ELF-1 (cell line): ENCODE measurements around the gene QKI.
"Not testable (repeated sequence)": the region's sequence is repeated elsewhere in the genome, so short reads cannot be mapped to it uniquely, and the experiment has no call there.

ENCODE experiments used
- DNase-seq: peaks from one replicate; pipeline ENCODE4 v3.0.0-alpha.2; 2016; ENCODE audit warnings: low read depth, low spot score

Gene QKI

GRCh38 chr6:163438298-163438939 is 23.9 kb downstream of the QKI start:
- DNase-seq = no peak

- DNase-seq = no peak
Observed at GRCh38 chr6:163438940-163439335, 24.4 kb downstream of the QKI start.

DNA sequence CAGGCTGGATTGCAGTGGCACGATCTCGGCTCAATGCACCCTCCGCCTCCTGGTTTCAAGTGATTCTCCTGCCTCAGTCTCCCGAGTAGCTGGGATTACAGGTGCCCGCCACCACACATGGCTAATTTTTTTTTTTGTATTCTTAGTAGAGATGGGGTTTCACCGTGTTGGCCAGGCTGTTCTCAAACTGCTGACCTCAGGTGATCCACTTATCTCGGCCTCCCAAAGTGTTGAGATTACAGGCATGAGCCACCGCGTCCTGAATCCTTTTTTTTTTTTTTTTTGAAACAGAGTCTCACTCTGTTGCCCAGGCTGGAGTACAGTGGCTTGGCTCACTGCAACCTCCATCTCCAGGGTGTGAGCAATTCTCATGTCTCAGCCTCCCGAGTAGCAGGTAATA is 24.9 kb downstream of the QKI start:
- not testable (repeated sequence) for DNase-seq

GRCh38 chr6:163439997-163440396 is 25.5 kb downstream of the QKI start:
- no peak for DNase-seq

DNA sequence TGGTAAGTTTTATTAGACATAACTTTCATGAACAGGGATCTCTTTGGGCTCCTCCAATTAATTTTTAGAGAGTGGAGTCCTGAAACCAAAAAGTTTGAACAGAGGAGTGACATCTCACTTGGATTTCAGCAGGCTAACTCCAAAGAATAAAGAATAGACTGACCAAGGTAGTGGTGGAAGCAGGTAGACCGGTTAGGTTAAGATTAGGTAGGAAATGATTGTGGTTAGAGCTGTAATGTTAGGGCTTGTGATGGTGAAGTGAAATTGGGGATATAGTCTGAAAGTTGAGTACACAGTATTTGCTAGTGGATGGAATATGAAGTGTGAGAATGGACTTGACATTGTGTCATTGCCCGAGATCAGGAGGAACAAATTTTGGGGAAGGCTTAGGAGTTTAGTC is 27.8 kb downstream of the QKI start:
- no peak for DNase-seq

DNA sequence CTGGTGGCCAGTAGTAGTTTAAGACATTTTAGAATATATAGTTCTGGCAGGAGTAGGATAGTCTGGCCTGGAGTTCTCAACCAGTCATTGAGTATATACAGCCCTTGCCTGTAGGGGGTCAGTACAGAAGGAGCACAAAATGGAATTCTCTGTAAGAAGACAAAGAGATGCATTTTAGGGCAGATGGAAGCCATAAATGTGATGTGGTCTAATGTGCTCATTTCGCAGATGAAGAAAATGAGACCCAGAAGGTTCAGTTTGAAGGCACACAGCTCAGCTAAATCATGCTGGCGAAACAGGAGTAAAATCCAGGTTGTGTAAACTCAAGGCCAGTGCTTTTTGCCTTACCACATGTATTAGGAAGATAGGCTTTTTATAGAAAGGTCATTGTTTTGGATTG is 29.6 kb downstream of the QKI start:
- no peak for DNase-seq

- no peak for DNase-seq
Observed at GRCh38 chr6:163446549-163446948, 32.0 kb downstream of the QKI start.

DNA sequence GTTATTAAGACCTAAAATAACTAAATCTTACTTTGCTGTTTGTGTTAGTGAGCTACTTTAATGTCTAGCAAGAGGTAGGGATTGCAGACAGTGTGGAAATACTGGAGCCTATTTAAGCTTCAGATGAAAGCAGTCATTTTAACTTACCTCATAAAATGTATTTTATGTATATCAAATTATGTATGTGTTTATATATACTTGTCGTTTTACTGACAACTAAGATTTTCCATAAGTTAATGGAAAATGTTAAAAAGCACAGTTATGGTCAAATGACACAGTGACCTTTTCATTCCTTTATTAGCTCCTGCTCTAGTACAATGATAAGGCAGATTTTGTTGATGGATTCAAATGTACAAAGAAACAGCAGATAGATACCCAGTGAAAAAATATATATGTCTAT is 34.6 kb downstream of the QKI start:
- DNase-seq = no peak

DNA sequence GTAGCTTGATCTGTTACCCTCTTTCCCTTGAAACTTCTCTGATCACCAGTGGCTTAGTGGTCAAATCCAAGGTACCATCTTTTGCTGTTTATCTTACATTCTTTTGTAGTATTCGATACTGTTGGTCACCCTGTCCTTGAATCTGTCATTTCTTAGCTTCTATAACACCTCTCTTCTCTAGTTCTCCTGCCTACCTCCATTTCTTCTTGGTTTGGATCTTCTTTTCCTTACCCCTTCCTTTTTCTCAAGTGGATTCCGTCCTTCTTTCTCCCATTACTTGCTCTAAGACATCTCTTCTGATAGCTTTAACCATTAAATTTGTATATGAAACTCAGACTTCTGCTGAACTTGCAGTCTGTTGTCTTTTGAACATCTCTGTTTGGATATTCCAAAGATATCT is 39.9 kb downstream of the QKI start:
- DNase-seq = no peak

DNA sequence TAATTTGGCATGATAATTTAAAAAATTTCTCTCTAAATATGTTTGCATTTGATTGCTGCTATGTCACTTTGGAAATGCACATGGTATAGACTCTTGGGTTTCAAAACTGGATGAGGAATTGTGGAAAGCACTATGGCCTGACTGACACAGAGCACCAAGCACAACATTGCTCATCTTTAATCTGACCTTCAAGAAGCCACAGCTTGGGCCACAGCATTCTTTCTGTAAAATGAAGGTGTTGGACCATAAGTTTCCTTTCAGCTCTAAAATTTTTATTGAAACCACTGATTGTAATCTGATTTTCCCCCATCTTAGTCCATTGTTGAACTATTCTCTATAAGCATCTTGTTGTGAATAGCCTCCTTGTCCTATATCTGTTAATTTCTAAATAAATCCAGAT is 41.0 kb downstream of the QKI start:
- DNase-seq = no peak

GRCh38 chr6:163457637-163458561 is 43.4 kb downstream of the QKI start:
- no peak for DNase-seq

DNA sequence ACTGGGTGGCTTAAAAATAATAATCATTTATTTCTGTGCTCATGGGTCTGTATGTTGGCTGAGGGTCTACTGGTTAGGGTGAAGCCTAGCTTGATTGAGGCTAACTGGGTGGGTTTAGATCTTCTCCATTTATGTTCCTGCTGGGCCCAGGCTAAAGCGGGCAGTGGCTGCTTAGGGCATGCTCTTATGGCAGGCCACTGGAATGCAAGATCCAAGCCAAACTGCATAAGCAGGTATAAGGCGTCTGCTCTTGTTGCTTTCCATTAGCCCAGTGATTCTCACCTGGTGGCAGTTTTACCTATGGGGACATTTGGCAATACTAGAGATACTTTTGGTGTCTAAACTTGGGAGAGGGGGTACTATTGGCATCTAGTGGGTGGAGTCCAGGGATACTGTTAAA is 44.5 kb downstream of the QKI start:
- no peak for DNase-seq

- no peak for DNase-seq
Observed at GRCh38 chr6:163459536-163459935, 45.0 kb downstream of the QKI start.

- no peak for DNase-seq
Observed at GRCh38 chr6:163460307-163460782, 45.8 kb downstream of the QKI start.

- DNase-seq = no peak
Observed at GRCh38 chr6:163461696-163462095, 47.2 kb downstream of the QKI start.

GRCh38 chr6:163463180-163463579 is 48.7 kb downstream of the QKI start:
- DNase-seq = no peak

DNA sequence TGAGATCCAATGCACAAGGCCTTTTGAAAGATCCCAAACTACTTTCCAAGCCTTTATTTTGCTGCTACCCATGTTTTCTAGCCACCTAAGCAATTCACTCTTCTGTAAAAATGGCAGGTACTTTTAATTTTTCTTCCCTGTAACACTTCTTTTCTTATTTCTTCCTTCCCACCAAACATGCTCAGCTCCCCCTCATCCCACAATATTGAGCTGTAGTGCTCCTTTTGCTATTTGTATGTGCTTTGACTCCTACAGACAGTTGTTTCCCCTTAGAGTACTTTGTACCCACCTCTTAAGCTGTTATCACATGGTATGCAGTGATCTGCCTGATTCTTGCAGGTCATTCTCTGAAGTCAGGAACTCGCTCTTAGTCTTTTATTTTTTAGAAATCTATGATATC is 49.3 kb downstream of the QKI start:
- no peak for DNase-seq

DNA sequence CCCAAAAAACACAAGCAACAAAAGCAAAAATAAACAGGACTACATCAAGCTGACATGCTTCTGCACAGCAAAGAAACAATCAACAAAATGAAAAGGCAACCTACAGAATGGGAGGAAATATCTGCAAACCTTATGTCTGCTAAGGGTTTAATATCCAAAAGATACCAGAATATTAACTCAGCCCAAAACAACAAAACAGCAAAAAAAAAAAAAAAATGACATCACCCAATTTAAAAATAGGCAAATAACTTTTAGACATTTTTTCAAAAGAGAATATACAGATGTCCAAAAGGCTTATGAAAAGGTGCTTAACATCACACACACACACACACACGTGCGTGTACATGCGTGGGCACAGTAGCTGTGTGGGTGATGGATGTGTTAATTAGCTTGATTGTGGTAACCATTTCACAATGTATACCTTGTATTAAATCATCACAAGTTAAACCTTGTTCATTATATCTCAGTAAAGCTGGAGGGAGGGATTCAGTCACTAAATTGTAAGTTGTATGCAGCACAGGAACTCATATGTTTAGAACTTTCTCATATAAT is 52.4 kb downstream of the QKI start:
- no peak for DNase-seq

GRCh38 chr6:163468738-163469137 is 54.2 kb downstream of the QKI start:
- DNase-seq = no peak

- DNase-seq = no peak
Observed at GRCh38 chr6:163469459-163469985, 55.0 kb downstream of the QKI start.

GRCh38 chr6:163470611-163471010 is 56.1 kb downstream of the QKI start:
- DNase-seq = no peak

GRCh38 chr6:163474581-163474980 is 60.1 kb downstream of the QKI start:
- no peak for DNase-seq
